Measurements from ENCODE around the gene E2F2. TPM values are rescaled to one million over a fixed set of nuclear protein-coding genes. Genes with fewer than 3 reads are reported as not detected.

The E2F2 gene
- total and polyA plus RNA-seq, 2 experiments from 2014 or later = 0.51 to 1.2 TPM

- no peak for DNase-seq
- Histone ChIP-seq H3F3A (ENCODE audit: insufficient read depth) (peaks cover 8% of the 10 kb centered on the region), H3K27me3 (replicated peaks; ENCODE audit: insufficient read depth) (no peaks in the 10 kb centered on the region), H3K4me3 (no peak overlapping the region), H3K27ac (no peak overlapping the region), H3K4me2 (ENCODE audit: unreplicated experiment) (no peak overlapping the region), H3K9me2 (ENCODE audit: insufficient read depth) (no peaks in the 10 kb centered on the region), H4K20me1 (ENCODE audit: insufficient read depth) (no peaks in the 10 kb centered on the region), H3K9ac (no peak overlapping the region), H3K79me2 (ENCODE audit: insufficient read depth) (no peaks in the 10 kb centered on the region), H2AFZ (no peak overlapping the region), H3K36me3 (ENCODE audit: low read depth) (no peaks in the 10 kb centered on the region), H3K9me3 (ENCODE audit: low read depth) (no peaks in the 10 kb centered on the region), H3K4me1 (ENCODE audit: insufficient read depth) (0 out of 2 replicates have a peak, but pooled peaks cover 3% of the 10 kb centered on the region)
- 95 to 99% methylated on average over 8 of the region's 8 CpGs for WGBS, 2 experiments (ENCODE audit: low coverage in 1 of 2, low lambda C conversion rate in 2 of 2, missing lambda C conversion rate in 2 of 2)
- in situ Hi-C loops (cut with MboI) = no loop called here
- TF ChIP-seq EZH2phosphoT487 (IDR thresholded peaks at IDR 0.05; ENCODE audit: insufficient read depth, low read depth) (no peak), EZH2 (IDR thresholded peaks at IDR 0.05; ENCODE audit: insufficient read depth, poor library complexity, severe bottlenecking) (no peak)
These were observed 4.5 kb downstream of the E2F2 start for GRCh38 chr1:23526329-23527041.

- no peaks in the 10 kb centered on the region for H3K9me2 ChIP-seq (ENCODE audit: insufficient read depth)
- H3K36me3 ChIP-seq (ENCODE audit: low read depth) = no peaks in the 10 kb centered on the region
- TF ChIP-seq EZH2phosphoT487 (IDR thresholded peaks at IDR 0.05; ENCODE audit: insufficient read depth, low read depth) (no peak), EZH2 (IDR thresholded peaks at IDR 0.05; ENCODE audit: insufficient read depth, poor library complexity, severe bottlenecking) (no peak)
- no peaks in the 10 kb centered on the region for H3K9me3 ChIP-seq (ENCODE audit: low read depth)
- H3F3A ChIP-seq (ENCODE audit: insufficient read depth) = peaks cover 8% of the 10 kb centered on the region
- in situ Hi-C loops (cut with MboI) = no loop called here
- no peak overlapping the region for H3K4me2 ChIP-seq (ENCODE audit: unreplicated experiment)
- H4K20me1 ChIP-seq (ENCODE audit: insufficient read depth) = no peaks in the 10 kb centered on the region
- WGBS, 2 experiments (ENCODE audit: low coverage in 1 of 2, low lambda C conversion rate in 2 of 2, missing lambda C conversion rate in 2 of 2) = 76 to 79% methylated on average over 5 of the region's 5 CpGs
- no peaks in the 10 kb centered on the region for H3K27me3 ChIP-seq (replicated peaks; ENCODE audit: insufficient read depth)
- no peak overlapping the region for H2AFZ ChIP-seq
- no peak overlapping the region for H3K4me3 ChIP-seq
- no peak for DNase-seq
- no peak overlapping the region for H3K27ac ChIP-seq
- H3K79me2 ChIP-seq (ENCODE audit: insufficient read depth) = no peaks in the 10 kb centered on the region
- no peak overlapping the region for H3K9ac ChIP-seq
- H3K4me1 ChIP-seq (ENCODE audit: insufficient read depth) = 0 out of 2 replicates have a peak, but pooled peaks cover 3% of the 10 kb centered on the region
These were observed 5.3 kb downstream of the E2F2 start for GRCh38 chr1:23525558-23526250.

GRCh38 chr1:23524716-23525401 is 6.2 kb downstream of the E2F2 start:
- Histone ChIP-seq H3K9me3 (ENCODE audit: low read depth) (no peaks in the 10 kb centered on the region), H3K79me2 (ENCODE audit: insufficient read depth) (no peaks in the 10 kb centered on the region), H3K4me1 (ENCODE audit: insufficient read depth) (0 out of 2 replicates have a peak, but pooled peaks cover 3% of the 10 kb centered on the region), H3K4me3 (no peak overlapping the region), H3K27me3 (replicated peaks; ENCODE audit: insufficient read depth) (no peaks in the 10 kb centered on the region), H3K36me3 (ENCODE audit: low read depth) (no peaks in the 10 kb centered on the region), H2AFZ (no peak overlapping the region), H3K27ac (no peak overlapping the region), H3K4me2 (ENCODE audit: unreplicated experiment) (no peak overlapping the region), H4K20me1 (ENCODE audit: insufficient read depth) (no peaks in the 10 kb centered on the region), H3F3A (ENCODE audit: insufficient read depth) (peaks cover 8% of the 10 kb centered on the region), H3K9me2 (ENCODE audit: insufficient read depth) (no peaks in the 10 kb centered on the region), H3K9ac (no peak overlapping the region)
- no peak for DNase-seq
- no peak for TF ChIP-seq EZH2phosphoT487 (IDR thresholded peaks at IDR 0.05; ENCODE audit: insufficient read depth, low read depth)
- no peak for TF ChIP-seq EZH2 (IDR thresholded peaks at IDR 0.05; ENCODE audit: insufficient read depth, poor library complexity, severe bottlenecking)
- 65% methylated on average over 9 of the region's 9 CpGs for WGBS, 2 experiments (ENCODE audit: low coverage in 1 of 2, low lambda C conversion rate in 2 of 2, missing lambda C conversion rate in 2 of 2)
- in situ Hi-C loops (cut with MboI) = no loop called here

DNA sequence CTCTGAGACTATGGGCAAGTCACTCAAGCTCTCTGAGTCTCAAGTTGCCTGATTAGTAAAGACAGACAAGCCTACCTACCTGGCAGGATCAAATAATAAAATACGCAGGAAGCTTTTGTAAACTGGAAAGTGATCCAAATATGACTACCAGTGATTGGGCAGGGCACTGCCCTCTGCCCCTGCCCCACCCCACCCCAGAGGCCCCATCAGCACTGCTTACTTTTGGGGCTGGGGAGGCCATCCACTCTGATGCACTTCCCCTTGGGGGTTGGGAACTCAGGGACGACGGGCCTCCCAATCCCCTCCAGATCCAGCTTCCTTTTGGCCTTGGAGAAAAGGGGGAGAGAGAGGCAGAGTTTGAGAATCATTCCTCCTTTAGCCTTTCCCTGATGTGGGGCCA is 6.9 kb downstream of the E2F2 start:
- Histone ChIP-seq H3K9me2 (ENCODE audit: insufficient read depth) (no peaks in the 10 kb centered on the region), H3K27me3 (replicated peaks; ENCODE audit: insufficient read depth) (no peaks in the 10 kb centered on the region), H3K9ac (no peak overlapping the region), H3K27ac (no peak overlapping the region), H3K4me1 (ENCODE audit: insufficient read depth) (0 out of 2 replicates have a peak, but pooled peaks cover 3% of the 10 kb centered on the region), H3F3A (ENCODE audit: insufficient read depth) (peaks cover 8% of the 10 kb centered on the region), H2AFZ (no peak overlapping the region), H3K4me3 (no peak overlapping the region), H3K9me3 (ENCODE audit: low read depth) (no peaks in the 10 kb centered on the region), H3K79me2 (ENCODE audit: insufficient read depth) (no peaks in the 10 kb centered on the region), H3K4me2 (ENCODE audit: unreplicated experiment) (no peak overlapping the region), H4K20me1 (ENCODE audit: insufficient read depth) (no peaks in the 10 kb centered on the region), H3K36me3 (ENCODE audit: low read depth) (no peaks in the 10 kb centered on the region)
- 77 to 85% methylated on average over 3 of the region's 3 CpGs for WGBS, 2 experiments (ENCODE audit: low coverage in 1 of 2, low lambda C conversion rate in 2 of 2, missing lambda C conversion rate in 2 of 2)
- TF ChIP-seq EZH2phosphoT487 (IDR thresholded peaks at IDR 0.05; ENCODE audit: insufficient read depth, low read depth) (no peak), EZH2 (IDR thresholded peaks at IDR 0.05; ENCODE audit: insufficient read depth, poor library complexity, severe bottlenecking) (no peak)
- in situ Hi-C loops (cut with MboI) = no loop called here
- DNase-seq = no peak
